ENCODE data around the gene INPP5F.

DNA sequence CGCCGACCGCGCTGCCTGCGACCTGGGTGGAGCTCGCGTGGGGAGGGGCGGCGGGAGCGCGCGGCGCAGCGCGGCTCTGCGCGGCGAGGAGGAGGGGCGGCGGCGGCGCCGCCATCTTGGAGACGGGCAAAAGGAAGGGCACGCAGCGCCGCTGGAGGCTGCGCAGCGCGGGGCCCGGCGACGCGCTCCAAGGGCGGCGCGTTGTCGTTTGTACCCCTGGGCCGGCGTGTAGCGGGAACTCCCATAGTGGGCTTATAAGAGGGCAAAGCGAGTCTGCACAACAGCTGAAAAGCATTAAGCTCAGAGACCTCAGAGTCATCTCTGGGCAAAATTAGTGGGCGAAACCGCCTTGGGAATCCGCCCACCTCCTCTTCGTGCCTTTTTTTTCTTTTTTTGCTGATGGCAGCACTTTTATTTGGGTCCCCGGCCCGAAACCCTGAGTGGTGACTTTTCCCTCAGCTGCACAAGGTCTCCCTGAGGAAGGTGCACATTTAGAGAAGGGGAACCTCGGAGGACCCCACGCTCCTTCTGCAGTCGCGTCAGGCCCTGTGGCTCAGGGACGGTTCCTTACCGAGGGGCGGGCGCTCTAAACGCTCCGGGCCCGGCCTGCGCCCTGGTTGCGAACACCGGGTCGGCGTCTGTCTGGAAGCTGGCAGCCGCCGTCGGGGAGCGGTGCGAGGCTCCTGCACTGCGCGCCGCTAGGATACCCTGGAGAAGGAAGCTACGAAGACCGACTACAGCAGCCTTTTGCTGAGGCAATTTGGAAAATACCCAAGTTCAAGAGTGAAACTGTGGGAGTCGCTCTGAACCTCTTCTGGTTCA lies 147.2 kb downstream of the INPP5F start:
- TF ChIP-seq, protein P1, sequence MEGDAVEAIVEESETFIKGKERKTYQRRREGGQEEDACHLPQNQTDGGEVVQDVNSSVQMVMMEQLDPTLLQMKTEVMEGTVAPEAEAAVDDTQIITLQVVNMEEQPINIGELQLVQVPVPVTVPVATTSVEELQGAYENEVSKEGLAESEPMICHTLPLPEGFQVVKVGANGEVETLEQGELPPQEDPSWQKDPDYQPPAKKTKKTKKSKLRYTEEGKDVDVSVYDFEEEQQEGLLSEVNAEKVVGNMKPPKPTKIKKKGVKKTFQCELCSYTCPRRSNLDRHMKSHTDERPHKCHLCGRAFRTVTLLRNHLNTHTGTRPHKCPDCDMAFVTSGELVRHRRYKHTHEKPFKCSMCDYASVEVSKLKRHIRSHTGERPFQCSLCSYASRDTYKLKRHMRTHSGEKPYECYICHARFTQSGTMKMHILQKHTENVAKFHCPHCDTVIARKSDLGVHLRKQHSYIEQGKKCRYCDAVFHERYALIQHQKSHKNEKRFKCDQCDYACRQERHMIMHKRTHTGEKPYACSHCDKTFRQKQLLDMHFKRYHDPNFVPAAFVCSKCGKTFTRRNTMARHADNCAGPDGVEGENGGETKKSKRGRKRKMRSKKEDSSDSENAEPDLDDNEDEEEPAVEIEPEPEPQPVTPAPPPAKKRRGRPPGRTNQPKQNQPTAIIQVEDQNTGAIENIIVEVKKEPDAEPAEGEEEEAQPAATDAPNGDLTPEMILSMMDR (IDR thresholded peaks at IDR 0.05; ENCODE audit: low read length), result no peak
- TF ChIP-seq EZH2 (IDR thresholded peaks at IDR 0.05; ENCODE audit: borderline replicate concordance, low read length), result no peak
